CD14-positive monocyte (primary cell): ENCODE results near the gene FRMPD2. TPM values are rescaled to one million over a fixed set of nuclear protein-coding genes. Genes with fewer than 3 reads are reported as not detected.

ENCODE experiments used
- DNase-seq, 3 donors: peaks; one replicate each; pipeline ENCODE4 v3.0.0-alpha.2; 2011 to 2022
- H2AFZ ChIP-seq: 2 replicates; pipeline ENCODE4 v1.6.0; 2012; ENCODE audit warnings: mild to moderate bottlenecking, low read depth, low read length, inconsistent platforms; ENCODE audit not compliant: insufficient read depth, poor library complexity, severe bottlenecking
- H3K27ac ChIP-seq, 2 donors: 1 replicate in 1 of 2; 2 replicates in 1 of 2; pipeline ENCODE4 v1.5.1; 2012 to 2013; ENCODE audit warnings: low read length in 2 of 2, control low read depth in 1 of 2, inconsistent platforms in 1 of 2, low read depth in 1 of 2, mild to moderate bottlenecking in 1 of 2
- H3K27me3 ChIP-seq, 2 donors: one replicate each; pipeline versions ENCODE4 v1.6.0 to v1.6.1; 2011 to 2013; ENCODE audit warnings: low read length in 2 of 2; ENCODE audit not compliant: control insufficient read depth in 2 of 2, insufficient read depth in 2 of 2
- H3K36me3 ChIP-seq, 2 donors: replicated peaks in 1 of 2; 1 replicate in 1 of 2; 2 replicates in 1 of 2; pipeline versions ENCODE4 v1.5.1 to v1.6.1; 2012 to 2013; ENCODE audit warnings: low read length in 2 of 2, control low read depth in 1 of 2, inconsistent platforms in 1 of 2, mild to moderate bottlenecking in 1 of 2; ENCODE audit not compliant: insufficient read depth in 2 of 2, control insufficient read depth in 1 of 2
- H3K4me1 ChIP-seq, 2 donors: 1 replicate in 1 of 2; 2 replicates in 1 of 2; pipeline versions ENCODE4 v1.5.1 to v1.6.1; 2012 to 2013; ENCODE audit warnings: low read length in 2 of 2, control low read depth in 1 of 2, inconsistent platforms in 1 of 2, mild to moderate bottlenecking in 1 of 2, moderate library complexity in 1 of 2; ENCODE audit not compliant: insufficient read depth in 2 of 2, control insufficient read depth in 1 of 2
- H3K4me2 ChIP-seq: replicated peaks from 2 replicates; pipeline ENCODE3; 2012; ENCODE audit warnings: low read length, moderate library complexity, mild to moderate bottlenecking; ENCODE audit not compliant: poor library complexity, severe bottlenecking; ENCODE audit errors: extremely low read depth
- H3K4me3 ChIP-seq, 3 experiments: fragments of 200-600 bp in 1 of 3; sonication (generic) in 1 of 3; replicated peaks in 1 of 3; 1 replicate in 2 of 3; 2 replicates in 1 of 3; pipeline ENCODE4 v1.5.1; 2011 to 2013; ENCODE audit warnings: low read length in 3 of 3, mild to moderate bottlenecking in 3 of 3, control low read depth in 2 of 3, low read depth in 2 of 3, inconsistent platforms in 1 of 3, moderate library complexity in 1 of 3
- H3K79me2 ChIP-seq: 2 replicates; pipeline ENCODE4 v1.6.0; 2012; ENCODE audit warnings: mild to moderate bottlenecking, control low read depth, inconsistent platforms, low read length, moderate library complexity; ENCODE audit not compliant: insufficient read depth
- H3K9ac ChIP-seq: 2 replicates; pipeline ENCODE4 v1.6.0; 2017; ENCODE audit warnings: low read length, mild to moderate bottlenecking; ENCODE audit not compliant: insufficient read depth, poor library complexity, severe bottlenecking
- H3K9me3 ChIP-seq, 2 donors: replicated peaks in 1 of 2; 1 replicate in 1 of 2; 2 replicates in 1 of 2; pipeline versions ENCODE4 v1.5.1 to v1.6.1; 2012 to 2013; ENCODE audit warnings: low read length in 2 of 2, control low read depth in 1 of 2; ENCODE audit not compliant: control insufficient read depth in 1 of 2, insufficient read depth in 1 of 2
- H4K20me1 ChIP-seq: 2 replicates; pipeline ENCODE4 v1.6.0; 2012; ENCODE audit warnings: mild to moderate bottlenecking, low read length, control low read depth, moderate library complexity; ENCODE audit not compliant: insufficient read depth
- H3K27ac Mint-ChIP-seq, 7 donors: one replicate each; pipeline ENCODE4 v1.8.0; 2020; ENCODE audit warnings: mild to moderate bottlenecking in 7 of 7, mixed read lengths in 7 of 7, moderate library complexity in 6 of 7, inconsistent platforms in 2 of 7
- H3K27me3 Mint-ChIP-seq, 3 donors: one replicate each; pipeline ENCODE4 v1.8.0; 2021 to 2022; ENCODE audit warnings: low read depth in 3 of 3, mild to moderate bottlenecking in 3 of 3, mixed read lengths in 3 of 3, moderate library complexity in 3 of 3, inconsistent platforms in 1 of 3
- H3K36me3 Mint-ChIP-seq, 2 donors: one replicate each; pipeline ENCODE4 v1.8.0; 2020; ENCODE audit warnings: mixed read lengths in 2 of 2, inconsistent platforms in 1 of 2, mild to moderate bottlenecking in 1 of 2
- H3K4me1 Mint-ChIP-seq: one replicate; pipeline ENCODE4 v1.8.0; 2020; ENCODE audit warnings: mild to moderate bottlenecking, mixed read lengths
- H3K4me3 Mint-ChIP-seq, 2 donors: one replicate each; pipeline ENCODE4 v1.8.0; 2020; ENCODE audit warnings: mild to moderate bottlenecking in 2 of 2, mixed read lengths in 2 of 2, moderate library complexity in 1 of 2
- H3K9me3 Mint-ChIP-seq, 7 donors: one replicate each; pipeline ENCODE4 v1.8.0; 2020 to 2022; ENCODE audit warnings: mixed read lengths in 7 of 7, mild to moderate bottlenecking in 6 of 7, moderate library complexity in 6 of 7, inconsistent platforms in 2 of 7
- WGBS: methylation state at CpG from one replicate; pipeline ENCODE4 v1.1.5; 2013; ENCODE audit warnings: missing lambda C conversion rate; ENCODE audit not compliant: insufficient coverage; 5-methylcytosine and 5-hydroxymethylcytosine counted together
- intact Hi-C, 2 donors: fragments of 100-400 bp; cut with micrococcal nuclease; formaldehyde crosslinking; loops; one replicate each; pipeline versions ENCODE4 v1.15.0 to v1.15.1; 2023
- polyA minus RNA-seq: library from RNA; depleted of rRNA, polyadenylated mRNA; stranded (reverse); fragments of >200 nt; gene quantifications from 2 replicates; pipeline ENCODE4 v1.2.3, GENCODE V29; 2012
- polyA plus RNA-seq, 3 donors: library from polyadenylated mRNA; depleted of rRNA in 1 of 3; unstranded in 2 of 3; stranded (reverse) in 1 of 3; fragments of 300-500 nt in 2 of 3; fragments of >200 nt in 1 of 3; fragmentation: Illumina TruSeq in 2 of 3; gene quantifications; 1 replicate in 2 of 3; 2 replicates in 1 of 3; pipeline ENCODE4 v1.2.3, GENCODE V29; 2012 to 2021
- total RNA-seq, 12 experiments: library from RNA in 1 of 12; stranded (reverse) in 1 of 12; fragments of 120-200 nt in 1 of 12; gene quantifications; one replicate each; pipeline ENCODE4 v1.2.4 and lab custom pipeline; 2013 to 2026; ENCODE audit warnings: mixed read lengths in 6 of 12, inconsistent platforms in 1 of 12
- TF ChIP-seq, protein P1 (sequence below): fragments of 200-600 bp; IDR thresholded peaks from one replicate; pipeline ENCODE4 v1.8.0; 2022; ENCODE audit warnings: antibody characterized with exemption, mild to moderate bottlenecking

The FRMPD2 gene, protein sequence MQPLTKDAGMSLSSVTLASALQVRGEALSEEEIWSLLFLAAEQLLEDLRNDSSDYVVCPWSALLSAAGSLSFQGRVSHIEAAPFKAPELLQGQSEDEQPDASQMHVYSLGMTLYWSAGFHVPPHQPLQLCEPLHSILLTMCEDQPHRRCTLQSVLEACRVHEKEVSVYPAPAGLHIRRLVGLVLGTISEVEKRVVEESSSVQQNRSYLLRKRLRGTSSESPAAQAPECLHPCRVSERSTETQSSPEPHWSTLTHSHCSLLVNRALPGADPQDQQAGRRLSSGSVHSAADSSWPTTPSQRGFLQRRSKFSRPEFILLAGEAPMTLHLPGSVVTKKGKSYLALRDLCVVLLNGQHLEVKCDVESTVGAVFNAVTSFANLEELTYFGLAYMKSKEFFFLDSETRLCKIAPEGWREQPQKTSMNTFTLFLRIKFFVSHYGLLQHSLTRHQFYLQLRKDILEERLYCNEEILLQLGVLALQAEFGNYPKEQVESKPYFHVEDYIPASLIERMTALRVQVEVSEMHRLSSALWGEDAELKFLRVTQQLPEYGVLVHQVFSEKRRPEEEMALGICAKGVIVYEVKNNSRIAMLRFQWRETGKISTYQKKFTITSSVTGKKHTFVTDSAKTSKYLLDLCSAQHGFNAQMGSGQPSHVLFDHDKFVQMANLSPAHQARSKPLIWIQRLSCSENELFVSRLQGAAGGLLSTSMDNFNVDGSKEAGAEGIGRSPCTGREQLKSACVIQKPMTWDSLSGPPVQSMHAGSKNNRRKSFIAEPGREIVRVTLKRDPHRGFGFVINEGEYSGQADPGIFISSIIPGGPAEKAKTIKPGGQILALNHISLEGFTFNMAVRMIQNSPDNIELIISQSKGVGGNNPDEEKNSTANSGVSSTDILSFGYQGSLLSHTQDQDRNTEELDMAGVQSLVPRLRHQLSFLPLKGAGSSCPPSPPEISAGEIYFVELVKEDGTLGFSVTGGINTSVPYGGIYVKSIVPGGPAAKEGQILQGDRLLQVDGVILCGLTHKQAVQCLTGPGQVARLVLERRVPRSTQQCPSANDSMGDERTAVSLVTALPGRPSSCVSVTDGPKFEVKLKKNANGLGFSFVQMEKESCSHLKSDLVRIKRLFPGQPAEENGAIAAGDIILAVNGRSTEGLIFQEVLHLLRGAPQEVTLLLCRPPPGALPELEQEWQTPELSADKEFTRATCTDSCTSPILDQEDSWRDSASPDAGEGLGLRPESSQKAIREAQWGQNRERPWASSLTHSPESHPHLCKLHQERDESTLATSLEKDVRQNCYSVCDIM (N-terminal part only)
- not detected for total RNA-seq (2013)
- polyA plus RNA-seq (not detected), polyA minus RNA-seq (not detected in 2 replicates), total RNA-seq (lab: John Stamatoyannopoulos, UW) (0 to 2.3 (median 0.08) reads per million in 11 experiments)

DNA sequence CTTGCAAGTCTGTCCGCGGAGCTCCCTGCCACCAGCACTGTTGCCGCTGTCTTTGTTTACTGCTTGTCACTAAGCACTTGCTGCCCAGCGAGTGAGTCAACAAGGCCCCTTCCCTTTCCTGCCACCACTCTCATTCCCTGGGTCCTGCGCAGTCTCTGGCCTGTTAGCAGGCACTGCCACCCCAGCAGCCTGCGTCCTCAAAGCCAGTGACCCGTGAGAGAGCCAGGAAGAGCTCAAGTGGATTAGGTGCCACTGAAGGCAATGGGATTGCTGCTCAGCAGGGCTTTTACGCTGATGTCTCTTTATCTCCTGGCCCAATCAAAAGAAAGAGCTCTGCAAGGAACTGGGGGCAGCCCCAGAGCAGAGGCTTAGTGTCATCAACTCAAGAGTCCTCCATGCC lies at the start of gene FRMPD2:
Gene FRMPD2 (minus strand): TSS at position 61 of the 400 bp plus-strand sequence. CDS start 129 bp downstream, outside the sequence.
- H3K4me2 ChIP-seq = no peak within 1 kb of the TSS
- H3K79me2 ChIP-seq = no peaks in the 10 kb centered on the region
- H3K4me1 ChIP-seq = no peaks in the 10 kb centered on the region
- no peak within 1 kb of the TSS for H3K4me3 ChIP-seq
- Mint-ChIP-seq H3K27me3 (peaks cover 0 to 2% (median 0%) of the 10 kb centered on the region in 3 donors), H3K4me1 (no peaks in the 10 kb centered on the region), H3K4me3 (no peak within 1 kb of the TSS), H3K36me3 (no peaks in the 10 kb centered on the region), H3K9me3 (peaks cover 0 to 4% (median 0%) of the 10 kb centered on the region in 7 donors), H3K27ac (no peak within 1 kb of the TSS)
- no peaks in the 10 kb centered on the region for H3K27me3 ChIP-seq
- DNase-seq = no peak
- no peak within 1 kb of the TSS for H3K9ac ChIP-seq
- H3K36me3 ChIP-seq = no peaks in the 10 kb centered on the region
- H3K27ac ChIP-seq = no peak within 1 kb of the TSS
- 96% methylated on average over 8 of the region's 8 CpGs for WGBS
- no peak within 1 kb of the TSS for H2AFZ ChIP-seq
- TF ChIP-seq, protein P1, sequence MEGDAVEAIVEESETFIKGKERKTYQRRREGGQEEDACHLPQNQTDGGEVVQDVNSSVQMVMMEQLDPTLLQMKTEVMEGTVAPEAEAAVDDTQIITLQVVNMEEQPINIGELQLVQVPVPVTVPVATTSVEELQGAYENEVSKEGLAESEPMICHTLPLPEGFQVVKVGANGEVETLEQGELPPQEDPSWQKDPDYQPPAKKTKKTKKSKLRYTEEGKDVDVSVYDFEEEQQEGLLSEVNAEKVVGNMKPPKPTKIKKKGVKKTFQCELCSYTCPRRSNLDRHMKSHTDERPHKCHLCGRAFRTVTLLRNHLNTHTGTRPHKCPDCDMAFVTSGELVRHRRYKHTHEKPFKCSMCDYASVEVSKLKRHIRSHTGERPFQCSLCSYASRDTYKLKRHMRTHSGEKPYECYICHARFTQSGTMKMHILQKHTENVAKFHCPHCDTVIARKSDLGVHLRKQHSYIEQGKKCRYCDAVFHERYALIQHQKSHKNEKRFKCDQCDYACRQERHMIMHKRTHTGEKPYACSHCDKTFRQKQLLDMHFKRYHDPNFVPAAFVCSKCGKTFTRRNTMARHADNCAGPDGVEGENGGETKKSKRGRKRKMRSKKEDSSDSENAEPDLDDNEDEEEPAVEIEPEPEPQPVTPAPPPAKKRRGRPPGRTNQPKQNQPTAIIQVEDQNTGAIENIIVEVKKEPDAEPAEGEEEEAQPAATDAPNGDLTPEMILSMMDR = no peak
- intact Hi-C loops = no loop called here
- no peaks in the 10 kb centered on the region for H4K20me1 ChIP-seq
- no peaks in the 10 kb centered on the region for H3K9me3 ChIP-seq
